ENCODE measurements around the gene CDH26. TPM values are rescaled to one million over a fixed set of nuclear protein-coding genes. Genes with fewer than 3 reads are reported as not detected.

Gene CDH26
- total and polyA plus RNA-seq, 2 donors from 2014 or later = 0.47 to 2.4 TPM

- no peak for DNase-seq
- H3K27me3 ChIP-seq (ENCODE audit: control insufficient read depth, insufficient read depth, low read length) = no peaks in the 10 kb centered on the region
- no peaks in the 10 kb centered on the region for H3K36me3 ChIP-seq (ENCODE audit: control insufficient read depth in 2 of 3, insufficient read depth in 3 of 3, low read length in 3 of 3)
- H3K9ac ChIP-seq (ENCODE audit: low read length in 3 of 3) = no peak overlapping the region
- peaks cover 0 to 5% (median 0%) of the 10 kb centered on the region in 3 donors for H3K4me1 ChIP-seq (ENCODE audit: control insufficient read depth in 2 of 3, insufficient read depth in 2 of 3, low read depth in 1 of 3, low read length in 3 of 3)
- TF ChIP-seq CTCF (IDR thresholded peaks at IDR 0.05; ENCODE audit: borderline replicate concordance, extremely low read depth, insufficient read depth) = no peak
- intact Hi-C loops (cut with DNase I) = no loop called here
- no peak overlapping the region for H3K27ac ChIP-seq (ENCODE audit: low read depth in 2 of 2, low read length in 2 of 2)
- FAIRE-seq = no peak
- no peaks in the 10 kb centered on the region for H3K9me3 ChIP-seq (ENCODE audit: control insufficient read depth in 2 of 3, insufficient read depth in 1 of 3, low read length in 3 of 3)
- no peak overlapping the region for H3K4me3 ChIP-seq (ENCODE audit: low read length in 3 of 3)
Measured at GRCh38 chr20:59931511-59932312, 26.5 kb upstream of the CDH26 start.

- TF ChIP-seq CTCF (IDR thresholded peaks at IDR 0.05; ENCODE audit: borderline replicate concordance, extremely low read depth, insufficient read depth) = no peak
- intact Hi-C loops (cut with DNase I) = no loop called here
- H3K9me3 ChIP-seq (ENCODE audit: control insufficient read depth in 2 of 3, insufficient read depth in 1 of 3, low read length in 3 of 3) = no peaks in the 10 kb centered on the region
- no peak for FAIRE-seq
- H3K9ac ChIP-seq (ENCODE audit: low read length in 3 of 3) = no peak overlapping the region
- H3K4me3 ChIP-seq (ENCODE audit: low read length in 3 of 3) = no peak overlapping the region
- H3K36me3 ChIP-seq (ENCODE audit: control insufficient read depth in 2 of 3, insufficient read depth in 3 of 3, low read length in 3 of 3) = no peaks in the 10 kb centered on the region
- H3K27ac ChIP-seq (ENCODE audit: low read depth in 2 of 2, low read length in 2 of 2) = no peak overlapping the region
- peaks cover 0 to 3% (median 0%) of the 10 kb centered on the region in 3 donors for H3K4me1 ChIP-seq (ENCODE audit: control insufficient read depth in 2 of 3, insufficient read depth in 2 of 3, low read depth in 1 of 3, low read length in 3 of 3)
- DNase-seq = peak in 2 of 5 donors; percentile 57 to 70
- H3K27me3 ChIP-seq (ENCODE audit: control insufficient read depth, insufficient read depth, low read length) = no peaks in the 10 kb centered on the region
Measured at GRCh38 chr20:59932616-59933295, 25.5 kb upstream of the CDH26 start.

- Histone ChIP-seq H3K9me3 (ENCODE audit: control insufficient read depth in 2 of 3, insufficient read depth in 1 of 3, low read length in 3 of 3) (no peaks in the 10 kb centered on the region), H3K27me3 (ENCODE audit: control insufficient read depth, insufficient read depth, low read length) (no peaks in the 10 kb centered on the region), H3K9ac (ENCODE audit: low read length in 3 of 3) (peak within 1 kb of the TSS in 2 of 3 donors; percentile 16 to 62), H3K4me3 (ENCODE audit: low read length in 3 of 3) (peak within 1 kb of the TSS; percentile 30 to 72 (median 62)), H3K36me3 (ENCODE audit: control insufficient read depth in 2 of 3, insufficient read depth in 3 of 3, low read length in 3 of 3) (no peaks in the 10 kb centered on the region), H3K27ac (ENCODE audit: low read depth in 2 of 2, low read length in 2 of 2) (peak within 1 kb of the TSS; percentile 47 to 60), H3K4me1 (ENCODE audit: control insufficient read depth in 2 of 3, insufficient read depth in 2 of 3, low read depth in 1 of 3, low read length in 3 of 3) (peaks cover 0 to 2% (median 2%) of the 10 kb centered on the region in 3 donors)
- TF ChIP-seq CTCF (IDR thresholded peaks at IDR 0.05; ENCODE audit: borderline replicate concordance, extremely low read depth, insufficient read depth) = no peak
- intact Hi-C loops (cut with DNase I) = no loop called here
- FAIRE-seq (no peak), DNase-seq (peak in 3 of 5 donors; percentile 68 to 83 (median 69))
Measured at GRCh38 chr20:59933296-59933848, 24.9 kb upstream of the CDH26 start, which contains the start of gene SYCP2. Gene SYCP2, minus strand, starts transcription at chr20:59933637. Its CDS starts 11,224 bp downstream, at chr20:59922413.

All from kidney (tissue), 14 donors.